ENCODE data around the gene JAK2. TPM values are rescaled to one million over a fixed set of nuclear protein-coding genes. Genes with fewer than 3 reads are reported as not detected.

The JAK2 gene
- polyA plus RNA-seq, 1 donor (not counting 4 experiments of a cell fraction or from before 2014, with no cell fraction given), result 5.4 TPM

GRCh38 chr9:5146241-5146640, 161.2 kb downstream of the JAK2 start:
- Histone ChIP-seq H2AFZ (ENCODE audit: control insufficient read depth, low read length) (no peak overlapping the region), H3K4me2 (ENCODE audit: control insufficient read depth, extremely low read depth, insufficient read depth, low read depth, low read length) (no peak overlapping the region), H3K4me1 (ENCODE audit: control insufficient read depth, extremely low read depth, insufficient read depth, low read length) (no peaks in the 10 kb centered on the region), H3K27ac (ENCODE audit: control insufficient read depth, insufficient read depth, low read length) (no peak overlapping the region), H3K9me3 (ENCODE audit: control insufficient read depth, low read depth, low read length) (no peaks in the 10 kb centered on the region), H3K36me3 (ENCODE audit: control insufficient read depth in 2 of 2, extremely low read depth in 1 of 2, insufficient read depth in 2 of 2, low read length in 2 of 2) (no peaks in the 10 kb centered on the region), H3K9me1 (ENCODE audit: control insufficient read depth, extremely low read depth, insufficient read depth, low read length) (no peaks in the 10 kb centered on the region), H4K20me1 (ENCODE audit: control insufficient read depth, extremely low read depth, insufficient read depth, low read length) (no peaks in the 10 kb centered on the region), H3K4me3 (ENCODE audit: control insufficient read depth in 2 of 3, extremely low read depth in 1 of 3, insufficient read depth in 2 of 3, low read depth in 1 of 3, low read length in 3 of 3) (no peak overlapping the region), H3K27me3 (ENCODE audit: control insufficient read depth, extremely low read depth, insufficient read depth, low read length) (no peaks in the 10 kb centered on the region), H3K79me2 (ENCODE audit: control insufficient read depth, insufficient read depth, low read length) (no peaks in the 10 kb centered on the region), H3K9ac (ENCODE audit: control insufficient read depth, extremely low read depth, insufficient read depth, low read length) (no peak overlapping the region)
- no peak for FAIRE-seq
- no peak for DNase-seq (ENCODE audit: low read depth, low spot score)
- dilution Hi-C loops (cut with MboI; ENCODE audit: extremely low pct_ligation_motif_present, low sequenced_read_pairs), result no loop called here
- TF ChIP-seq EZH2 (IDR thresholded peaks at IDR 0.05; ENCODE audit: low read length) (no peak), CTCF (optimal IDR thresholded peaks at IDR 0.05 in 1 of 3, IDR thresholded peaks at IDR 0.05 in 1 of 3, conservative IDR thresholded peaks at IDR 0.05 in 1 of 3; ENCODE audit: extremely low read depth in 1 of 3, insufficient read depth in 2 of 3, low read length in 3 of 3) (no peak)

Other genes with a start within 250 kb of the JAK2 start
- gene AK3, start 244.1 kb upstream of the JAK2 start, polyA plus RNA-seq, result 28.5 to 45.8 TPM (median 37.6 TPM) in 3 replicates
- gene RCL1, start 192.3 kb upstream of the JAK2 start, polyA plus RNA-seq, result 13.7 to 21.0 TPM (median 16.6 TPM) in 3 replicates
- gene INSL6, start 200.4 kb downstream of the JAK2 start, polyA plus RNA-seq, result not detected in 3 replicates
- gene INSL4, start 246.1 kb downstream of the JAK2 start, polyA plus RNA-seq, result 0.04 TPM in 1 of 3 replicates, not detected in the others

All from keratinocyte (primary cell).